Upper lobe of right lung (tissue), 1 donor: ENCODE measurements around the gene NDUFC2. TPM values are rescaled to one million over a fixed set of nuclear protein-coding genes. Genes with fewer than 3 reads are reported as not detected.

ENCODE experiments used
- ATAC-seq: fragments of 200-7000 bp; cut with Tn5 transposase; one replicate; pipeline ENCODE4 v1.9.1; 2020; ENCODE audit warnings: mild to moderate bottlenecking, moderate library complexity
- DNase-seq: peaks from one replicate; pipeline ENCODE4 v3.0.0-alpha.2; 2020
- H3K27ac ChIP-seq: fragments of 200-600 bp; one replicate; pipeline ENCODE4 v1.8.0; 2022
- H3K27me3 ChIP-seq: fragments of 200-600 bp; one replicate; pipeline ENCODE4 v1.8.0; 2022; ENCODE audit warnings: mild to moderate bottlenecking
- H3K36me3 ChIP-seq: fragments of 200-600 bp; one replicate; pipeline ENCODE4 v1.8.0; 2022
- H3K4me1 ChIP-seq: fragments of 200-600 bp; one replicate; pipeline ENCODE4 v1.8.0; 2022
- H3K4me3 ChIP-seq: fragments of 200-600 bp; one replicate; pipeline ENCODE4 v1.8.0; 2022; ENCODE audit warnings: mild to moderate bottlenecking
- H3K9me3 ChIP-seq: fragments of 200-600 bp; one replicate; pipeline ENCODE4 v1.8.0; 2022
- intact Hi-C: fragments of 100-400 bp; cut with DNase I; formaldehyde crosslinking; loops from one replicate; pipeline ENCODE4 v1.11.0; 2022
- total RNA-seq: library from RNA; stranded (reverse); fragmentation: NEBNext Ultra II Directional; extraction: Animal tissue kit (Norgen Biotek cat#: 25700); gene quantifications from one replicate; pipeline ENCODE4 v1.2.1, GENCODE V29; 2021
- TF ChIP-seq, protein P1 (sequence below): fragments of 200-600 bp; IDR thresholded peaks from one replicate; pipeline ENCODE4 v1.8.0; 2022; ENCODE audit warnings: antibody characterized with exemption
- donor health status: DM: no; HTN: yes; CAD: no; lungs with severe emphysema.

NDUFC2 gene
- total RNA-seq, 1 donor from 2014 or later, result 140 TPM

DNA sequence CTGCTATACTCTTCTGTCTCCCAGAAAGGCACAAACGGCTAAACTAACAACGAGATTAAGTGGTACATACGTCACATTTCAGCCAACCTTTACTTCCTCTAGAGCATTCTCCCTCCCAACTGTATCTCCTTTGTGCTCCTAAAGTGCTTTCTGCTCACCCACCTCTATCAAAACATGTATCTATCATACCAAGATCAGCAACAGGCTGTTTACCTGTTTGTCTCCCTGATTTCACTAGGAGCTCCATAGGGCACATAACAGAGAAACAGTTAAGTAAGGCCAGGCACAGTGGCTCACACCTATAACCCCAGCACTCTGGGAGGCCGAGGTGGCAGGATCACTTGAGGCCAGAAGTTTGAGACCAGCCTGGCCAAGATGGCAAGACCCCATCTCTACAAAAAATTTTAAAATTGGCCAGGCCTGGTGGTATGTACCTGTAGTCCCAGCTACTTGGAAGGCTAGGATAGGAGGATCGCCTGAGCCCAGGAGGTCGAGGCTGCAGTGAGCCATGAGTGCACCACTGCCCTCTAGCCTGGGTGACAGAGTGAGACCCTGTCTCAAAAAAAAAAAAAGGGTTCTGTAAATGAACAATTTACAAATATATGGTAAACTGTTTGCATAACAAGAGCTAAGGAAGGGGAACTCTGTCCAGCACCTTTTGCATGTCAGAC is 2.8 kb downstream of the NDUFC2 start:
- TF ChIP-seq, protein P1, sequence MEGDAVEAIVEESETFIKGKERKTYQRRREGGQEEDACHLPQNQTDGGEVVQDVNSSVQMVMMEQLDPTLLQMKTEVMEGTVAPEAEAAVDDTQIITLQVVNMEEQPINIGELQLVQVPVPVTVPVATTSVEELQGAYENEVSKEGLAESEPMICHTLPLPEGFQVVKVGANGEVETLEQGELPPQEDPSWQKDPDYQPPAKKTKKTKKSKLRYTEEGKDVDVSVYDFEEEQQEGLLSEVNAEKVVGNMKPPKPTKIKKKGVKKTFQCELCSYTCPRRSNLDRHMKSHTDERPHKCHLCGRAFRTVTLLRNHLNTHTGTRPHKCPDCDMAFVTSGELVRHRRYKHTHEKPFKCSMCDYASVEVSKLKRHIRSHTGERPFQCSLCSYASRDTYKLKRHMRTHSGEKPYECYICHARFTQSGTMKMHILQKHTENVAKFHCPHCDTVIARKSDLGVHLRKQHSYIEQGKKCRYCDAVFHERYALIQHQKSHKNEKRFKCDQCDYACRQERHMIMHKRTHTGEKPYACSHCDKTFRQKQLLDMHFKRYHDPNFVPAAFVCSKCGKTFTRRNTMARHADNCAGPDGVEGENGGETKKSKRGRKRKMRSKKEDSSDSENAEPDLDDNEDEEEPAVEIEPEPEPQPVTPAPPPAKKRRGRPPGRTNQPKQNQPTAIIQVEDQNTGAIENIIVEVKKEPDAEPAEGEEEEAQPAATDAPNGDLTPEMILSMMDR, result no peak
- ATAC-seq (no peak), DNase-seq (no peak)
- Histone ChIP-seq H3K27me3 (no peaks in the 10 kb centered on the region), H3K36me3 (peaks cover 8% of the 10 kb centered on the region), H3K9me3 (no peaks in the 10 kb centered on the region), H3K4me3 (no peak overlapping the region), H3K4me1 (peaks cover 41% of the 10 kb centered on the region), H3K27ac (no peak overlapping the region)
- intact Hi-C loops, result no loop called here

DNA sequence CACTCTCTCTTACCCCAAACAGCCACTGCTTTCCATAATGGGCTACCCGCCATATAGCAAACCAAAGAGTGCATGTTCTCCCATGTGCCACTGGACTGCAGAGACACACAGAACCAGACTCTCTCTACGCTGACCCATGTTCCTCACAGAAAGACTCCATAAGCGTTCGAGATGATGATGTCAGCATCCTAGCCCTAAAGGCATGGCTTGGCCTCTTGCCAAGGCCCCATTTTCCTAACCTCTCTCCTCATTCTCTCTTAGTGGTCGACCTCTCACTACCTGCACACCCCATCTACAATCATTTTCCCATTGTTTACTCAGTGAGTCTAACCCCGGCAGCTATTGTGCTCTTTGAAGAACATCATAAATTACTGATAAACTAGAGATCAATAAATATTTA is 4.9 kb downstream of the NDUFC2 start:
- Histone ChIP-seq H3K4me3 (no peak overlapping the region), H3K36me3 (peaks cover 30% of the 10 kb centered on the region), H3K9me3 (no peaks in the 10 kb centered on the region), H3K27me3 (no peaks in the 10 kb centered on the region), H3K27ac (no peak overlapping the region), H3K4me1 (peaks cover 37% of the 10 kb centered on the region)
- TF ChIP-seq, protein P1, result no peak
- no peak for ATAC-seq
- DNase-seq, result no peak
- intact Hi-C loops, result no loop called here

DNA sequence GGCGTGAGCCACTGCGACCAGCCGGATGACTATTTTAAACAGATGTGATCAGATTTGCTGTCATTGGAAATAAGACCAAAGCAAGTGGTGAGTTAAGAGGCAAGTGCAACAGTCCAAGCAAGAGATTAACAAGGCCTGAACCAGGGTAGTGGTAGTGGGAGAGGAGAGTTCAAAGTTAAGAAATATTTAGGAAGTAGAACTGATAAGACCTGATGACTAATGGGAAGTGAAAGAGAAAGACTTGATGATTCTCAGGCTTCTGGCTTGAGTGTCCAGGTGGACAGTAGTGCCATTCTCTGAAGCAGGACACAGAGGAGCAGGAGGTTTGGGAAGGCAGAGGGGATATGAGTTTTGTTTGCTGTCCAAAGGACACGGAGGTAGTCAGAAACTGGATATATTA is 7.2 kb downstream of the NDUFC2 start:
- no peak for ATAC-seq
- TF ChIP-seq, protein P1, result no peak
- intact Hi-C loops, result no loop called here
- Histone ChIP-seq H3K36me3 (peaks cover 47% of the 10 kb centered on the region), H3K27ac (no peak overlapping the region), H3K9me3 (no peaks in the 10 kb centered on the region), H3K4me1 (peaks cover 27% of the 10 kb centered on the region), H3K4me3 (no peak overlapping the region), H3K27me3 (no peaks in the 10 kb centered on the region)
- no peak for DNase-seq

DNA sequence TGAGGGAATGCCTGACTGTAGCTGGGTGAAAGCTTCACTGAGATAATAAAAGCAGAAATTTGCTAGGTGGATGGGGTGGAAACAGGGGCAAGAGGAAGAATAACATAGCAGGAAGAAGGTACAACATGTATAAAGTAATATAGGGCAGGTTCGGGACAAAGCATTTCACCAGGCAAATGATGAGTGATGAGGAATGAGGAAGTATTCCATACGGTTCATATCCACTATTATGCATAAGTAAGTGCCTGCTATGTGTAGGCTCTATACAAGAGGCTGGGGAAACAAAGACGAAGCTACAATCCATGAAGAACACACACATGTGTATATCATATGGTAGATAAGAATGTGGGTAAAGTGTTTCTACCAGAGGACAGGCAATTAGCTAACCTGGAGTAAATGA is 7.9 kb downstream of the NDUFC2 start:
- no peak overlapping the region for H3K4me3 ChIP-seq
- no peak for DNase-seq
- H3K27me3 ChIP-seq, result no peaks in the 10 kb centered on the region
- H3K9me3 ChIP-seq, result no peaks in the 10 kb centered on the region
- TF ChIP-seq, protein P1, result no peak
- ATAC-seq, result no peak
- intact Hi-C loops, result no loop called here
- peaks cover 20% of the 10 kb centered on the region for H3K4me1 ChIP-seq
- no peak overlapping the region for H3K27ac ChIP-seq
- H3K36me3 ChIP-seq, result peaks cover 47% of the 10 kb centered on the region

DNA sequence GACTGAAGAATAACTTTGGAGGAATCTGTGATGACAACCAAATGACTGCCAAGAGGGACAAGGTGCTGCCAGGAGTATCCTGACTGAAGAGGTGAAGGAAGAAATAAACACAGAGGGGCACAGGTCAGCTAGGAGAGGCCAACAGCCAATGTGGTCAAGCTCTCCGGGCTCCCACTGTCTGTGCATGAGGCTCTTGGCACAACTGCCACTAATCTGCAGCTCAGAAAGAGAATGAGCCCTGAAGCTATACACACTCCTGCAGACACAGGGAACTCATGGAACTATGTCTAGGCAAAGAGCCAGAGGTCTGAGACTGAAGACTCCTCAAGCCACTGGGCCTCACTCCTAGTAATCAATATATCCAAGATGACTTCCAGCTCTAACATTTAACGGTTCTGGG is 9.0 kb downstream of the NDUFC2 start:
- Histone ChIP-seq H3K36me3 (peaks cover 47% of the 10 kb centered on the region), H3K4me1 (peaks cover 12% of the 10 kb centered on the region), H3K27me3 (no peaks in the 10 kb centered on the region), H3K4me3 (no peak overlapping the region), H3K27ac (no peak overlapping the region), H3K9me3 (no peaks in the 10 kb centered on the region)
- TF ChIP-seq, protein P1, result no peak
- intact Hi-C loops, result no loop called here
- DNase-seq (no peak), ATAC-seq (no peak)

DNA sequence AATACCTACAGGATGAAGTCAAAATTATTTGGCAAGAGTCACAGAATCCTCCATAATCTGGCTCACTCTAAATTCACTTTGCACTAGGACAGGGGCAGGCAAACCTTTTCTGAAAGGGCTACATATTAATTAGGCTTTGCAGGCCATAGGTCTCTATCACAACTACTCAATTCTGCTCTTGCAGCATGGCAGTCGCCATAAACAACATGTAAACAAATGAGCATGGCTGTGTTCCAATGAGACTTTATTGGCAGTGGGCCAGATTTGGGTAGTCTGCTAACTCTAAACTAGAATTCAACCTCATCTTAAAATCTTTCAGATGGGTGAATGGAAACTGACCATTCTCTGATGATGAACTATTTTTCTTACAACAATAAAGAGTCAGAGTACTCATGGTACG is 10.2 kb downstream of the NDUFC2 start:
- intact Hi-C loops, result no loop called here

More for the DNA sequence above, 10.2 kb downstream of the NDUFC2 start:
- no peak overlapping the region for H3K27ac ChIP-seq
- TF ChIP-seq, protein P1, result no peak
- peaks cover 47% of the 10 kb centered on the region for H3K36me3 ChIP-seq
- no peak for ATAC-seq
- no peak for DNase-seq
- H3K4me3 ChIP-seq, result no peak overlapping the region
- H3K27me3 ChIP-seq, result no peaks in the 10 kb centered on the region
- H3K4me1 ChIP-seq, result peaks cover 2% of the 10 kb centered on the region
- H3K9me3 ChIP-seq, result no peaks in the 10 kb centered on the region
